HepG2 (cell line): ENCODE data around the gene BFAR. TPM values are rescaled to one million over a fixed set of nuclear protein-coding genes. Genes with fewer than 3 reads are reported as not detected.
A peak's percentile ranks its signal among the peaks of the same experiment; 100 is the strongest.

Experiments used
- ARID2 ChIP-seq: sonication (generic); formaldehyde crosslinking; IDR thresholded peaks from 2 replicates; pipeline ENCODE4 v1.8.1; 2022; ENCODE audit warnings: mild to moderate bottlenecking, missing genetic modification reagents, borderline replicate concordance
- BRD4 ChIP-seq: sonication (generic); formaldehyde crosslinking; IDR thresholded peaks from 2 replicates; pipeline ENCODE4 v1.4.0; 2020; ENCODE audit warnings: missing genetic modification reagents
- DBP ChIP-seq: sonication (generic); formaldehyde crosslinking; IDR thresholded peaks from 2 replicates; pipeline ENCODE4 v1.4.0; 2020; ENCODE audit warnings: missing genetic modification reagents; ENCODE audit errors: not compliant biosample characterization
- DR1 ChIP-seq: sonication (generic); formaldehyde crosslinking; IDR thresholded peaks from 2 replicates; pipeline ENCODE4 v1.8.0; 2021; ENCODE audit warnings: mild to moderate bottlenecking, missing genetic modification reagents, inconsistent platforms
- FOXM1 ChIP-seq: sonication (generic); formaldehyde crosslinking; IDR thresholded peaks from 2 replicates; pipeline ENCODE4 v1.5.0; 2020; ENCODE audit warnings: missing genetic modification reagents
- HINFP ChIP-seq: sonication (generic); formaldehyde crosslinking; IDR thresholded peaks from 2 replicates; pipeline ENCODE4 v1.4.0; 2020; ENCODE audit warnings: low read depth, mild to moderate bottlenecking, missing genetic modification reagents
- HMG20B ChIP-seq: conservative IDR thresholded peaks from 2 replicates; pipeline ENCODE4 v1.6.1; 2016; ENCODE audit warnings: missing genetic modification reagents, missing compliant biosample characterization
- IRF1 ChIP-seq: sonication (generic); formaldehyde crosslinking; IDR thresholded peaks from 2 replicates; pipeline ENCODE4 v1.4.0; 2020; ENCODE audit warnings: low read depth, mild to moderate bottlenecking, missing genetic modification reagents
- LBX2 ChIP-seq: sonication (generic); formaldehyde crosslinking; IDR thresholded peaks from 2 replicates; pipeline ENCODE4 v1.5.0; 2020; ENCODE audit warnings: missing genetic modification reagents, mild to moderate bottlenecking, borderline replicate concordance
- MAF1 ChIP-seq: sonication (generic); formaldehyde crosslinking; IDR thresholded peaks from 2 replicates; pipeline ENCODE4 v1.5.0; 2020; ENCODE audit warnings: missing genetic modification reagents, borderline replicate concordance
- MBNL3 ChIP-seq: fragments of 250-450 bp; sonication (Bioruptor Pico); conservative IDR thresholded peaks from 2 replicates; pipeline ENCODE4 v1.8.0; 2022; ENCODE audit warnings: mild to moderate bottlenecking, inconsistent platforms
- RFX5 ChIP-seq: IDR thresholded peaks from 2 replicates; pipeline ENCODE4 v1.6.1; 2011; ENCODE audit warnings: low read depth, low read length, improper control_type of control experiment
- TARDBP ChIP-seq: sonication (generic); formaldehyde crosslinking; IDR thresholded peaks from 2 replicates; pipeline ENCODE4 v1.8.0; 2022; ENCODE audit warnings: mild to moderate bottlenecking, missing genetic modification reagents
- UBTF ChIP-seq: sonication (generic); formaldehyde crosslinking; IDR thresholded peaks from 2 replicates; pipeline ENCODE4 v1.4.0; 2020; ENCODE audit warnings: mild to moderate bottlenecking, missing genetic modification reagents
- ZBTB2 ChIP-seq: sonication (generic); formaldehyde crosslinking; IDR thresholded peaks from 2 replicates; pipeline ENCODE4 v1.8.0; 2022; ENCODE audit warnings: low read depth, missing genetic modification reagents
- ZNF296 ChIP-seq: sonication (generic); formaldehyde crosslinking; conservative IDR thresholded peaks from 2 replicates; pipeline ENCODE4 v1.5.0; 2020; ENCODE audit warnings: mild to moderate bottlenecking, missing genetic modification reagents
- ZNF30 ChIP-seq: sonication (generic); formaldehyde crosslinking; IDR thresholded peaks from 2 replicates; pipeline ENCODE4 v1.5.0; 2020; ENCODE audit warnings: mild to moderate bottlenecking, missing genetic modification reagents
- ZNF460 ChIP-seq: sonication (generic); formaldehyde crosslinking; IDR thresholded peaks from 2 replicates; pipeline ENCODE4 v1.5.1; 2020; ENCODE audit warnings: missing genetic modification reagents, mild to moderate bottlenecking, borderline replicate concordance
- ZNF468 ChIP-seq: sonication (generic); formaldehyde crosslinking; IDR thresholded peaks from 2 replicates; pipeline ENCODE4 v1.8.0; 2022; ENCODE audit warnings: mild to moderate bottlenecking, moderate library complexity, missing genetic modification reagents
- ZNF567 ChIP-seq: sonication (generic); formaldehyde crosslinking; IDR thresholded peaks from 2 replicates; pipeline ENCODE4 v1.8.1; 2023; ENCODE audit warnings: mild to moderate bottlenecking, missing genetic modification reagents, borderline replicate concordance
- ZNF768 ChIP-seq: sonication (generic); formaldehyde crosslinking; IDR thresholded peaks from 2 replicates; pipeline ENCODE4 v1.4.0; 2020; ENCODE audit warnings: missing genetic modification reagents
- ZSCAN30 ChIP-seq: sonication (generic); formaldehyde crosslinking; IDR thresholded peaks from 2 replicates; pipeline ENCODE4 v1.5.0; 2020; ENCODE audit warnings: mild to moderate bottlenecking, missing genetic modification reagents
- polyA plus RNA-seq, 8 experiments: library from polyadenylated mRNA; depleted of rRNA in 3 of 8; stranded (reverse) in 7 of 8; unstranded in 1 of 8; fragments of >200 nt; fragmentation: Illumina TruSeq in 4 of 8; extraction: Trizol in 4 of 8; gene quantifications; 2 replicates each; pipeline versions ENCODE4 v1.2.1 to v1.2.3, GENCODE V29; 2011 to 2016; ENCODE audit warnings: low read depth in 4 of 8, missing spikeins in 1 of 8, mixed read lengths in 1 of 8; ENCODE audit not compliant: insufficient read depth in 1 of 8
- total RNA-seq, 5 experiments: library from RNA; depleted of rRNA; stranded (reverse); fragments of >200 nt; fragmentation: Illumina TruSeq; extraction: Trizol; gene quantifications; 2 replicates each; pipeline ENCODE4 v1.2.3, GENCODE V29; 2016; ENCODE audit warnings: low read depth in 1 of 5

The BFAR gene
- total and polyA plus RNA-seq, 2 of the 13 experiments (the other 11 are each of a cell fraction or from before 2014, with no cell fraction given) = 96.9 to 120 TPM

- TF ChIP-seq ZBTB2 (no peak; the same call in none of the 2 replicates), HINFP (CRISPR knock-in tag) (peak; percentile 69), DR1 (peak; percentile 66), FOXM1 (CRISPR knock-in tag) (peak; percentile 79; the same call in 1 of the 2 replicates), UBTF (peak; percentile 94), ZNF460 (CRISPR knock-in tag) (no peak), MAF1 (peak; percentile 75; the same call in 1 of the 2 replicates), ZNF296 (CRISPR knock-in tag) (peak; percentile 81; the same call in 1 of the 2 replicates), RFX5 (no peak), LBX2 (CRISPR knock-in tag) (peak; percentile 50; the same call in 1 of the 2 replicates), HMG20B (no peak), BRD4 (CRISPR knock-in tag) (peak; percentile 81; the same call in 1 of the 2 replicates), ZNF768 (peak; percentile 87; the same call in 1 of the 2 replicates), ZNF567 (CRISPR knock-in tag) (0 out of 2 replicates have a peak, but pooled peaks have one; percentile 77), ZSCAN30 (CRISPR knock-in tag) (no peak; the same call in 1 of the 2 replicates), DBP (CRISPR knock-in tag) (peak; percentile 94), MBNL3 (CRISPR knock-in tag) (no peak), ZNF468 (CRISPR knock-in tag) (peak; percentile 90; the same call in 1 of the 2 replicates), IRF1 (no peak), ARID2 (CRISPR knock-in tag) (peak; percentile 97), ZNF30 (CRISPR knock-in tag) (peak; percentile 88; the same call in 1 of the 2 replicates), TARDBP (CRISPR knock-in tag) (peak; percentile 84)
Measured at GRCh38 chr16:14629919-14630619, 2.7 kb upstream of the BFAR start, which contains the start of gene PARN (continued).
